Thoracic aorta endothelial cell (primary cell): ENCODE results near the gene LHX1. TPM values are rescaled to one million over a fixed set of nuclear protein-coding genes. Genes with fewer than 3 reads are reported as not detected.

Source experiments
- small RNA-seq: library from RNA; depleted of rRNA; stranded (forward); fragments of <200 nt; gene quantifications from one replicate; pipeline ENCODE3, GENCODE V24; 2012
- total RNA-seq: library from RNA; depleted of rRNA; stranded (reverse); fragments of >200 nt; gene quantifications from 2 replicates; pipeline ENCODE4 v1.2.3, GENCODE V29; 2012

Gene LHX1
- total RNA-seq = not detected in 2 replicates

DNA sequence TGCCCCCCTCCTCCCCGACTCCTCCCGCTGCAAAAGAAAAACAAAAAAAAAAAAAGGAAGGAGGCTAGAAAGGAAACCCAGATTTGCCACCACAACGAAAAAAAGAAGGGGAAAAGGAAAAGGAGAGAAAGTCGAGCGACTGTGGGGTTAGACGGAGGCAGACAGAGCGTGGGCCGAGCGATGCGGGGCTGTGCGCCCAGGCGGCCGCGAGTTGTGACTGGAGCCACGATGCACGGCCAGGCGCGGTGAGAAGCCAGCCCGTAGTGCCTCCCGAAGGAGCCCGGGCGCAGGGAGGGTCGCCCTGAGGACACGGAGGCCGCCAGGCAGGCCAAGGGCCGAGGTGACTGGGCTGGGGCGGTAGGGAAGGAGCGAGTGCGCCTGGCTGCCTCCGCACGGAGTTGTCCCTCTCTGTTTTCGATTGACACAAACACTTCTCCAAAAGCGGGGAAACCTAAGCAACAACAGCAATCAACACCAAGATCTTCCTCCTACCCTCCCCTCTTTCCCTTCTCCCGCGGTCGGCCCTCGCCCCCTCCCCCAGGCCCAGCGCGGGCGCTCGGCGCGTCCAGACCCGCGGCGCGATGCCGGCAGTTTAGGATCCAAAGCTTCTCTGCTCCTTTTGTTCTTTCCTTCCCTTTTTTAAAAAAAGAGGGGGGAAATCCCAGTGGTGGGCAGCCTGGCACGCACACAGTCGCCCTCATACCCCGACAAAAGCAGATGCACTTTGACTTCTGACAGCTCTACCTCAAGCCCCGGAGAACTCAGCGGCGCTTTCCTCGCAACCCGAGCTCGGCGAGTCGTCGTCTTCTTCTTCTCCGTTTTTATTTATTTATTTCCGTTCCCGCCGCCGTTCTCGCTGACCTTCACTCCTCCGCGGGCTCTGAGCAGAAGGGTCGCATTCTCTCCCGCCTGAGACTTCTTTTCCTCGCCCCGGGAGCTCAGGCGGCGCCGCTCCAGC lies at the start of gene LHX1:
TSS of gene LHX1 (plus strand) at position 475 of the 958 bp plus-strand sequence. CDS start 723 bp downstream, outside the sequence.

DNA sequence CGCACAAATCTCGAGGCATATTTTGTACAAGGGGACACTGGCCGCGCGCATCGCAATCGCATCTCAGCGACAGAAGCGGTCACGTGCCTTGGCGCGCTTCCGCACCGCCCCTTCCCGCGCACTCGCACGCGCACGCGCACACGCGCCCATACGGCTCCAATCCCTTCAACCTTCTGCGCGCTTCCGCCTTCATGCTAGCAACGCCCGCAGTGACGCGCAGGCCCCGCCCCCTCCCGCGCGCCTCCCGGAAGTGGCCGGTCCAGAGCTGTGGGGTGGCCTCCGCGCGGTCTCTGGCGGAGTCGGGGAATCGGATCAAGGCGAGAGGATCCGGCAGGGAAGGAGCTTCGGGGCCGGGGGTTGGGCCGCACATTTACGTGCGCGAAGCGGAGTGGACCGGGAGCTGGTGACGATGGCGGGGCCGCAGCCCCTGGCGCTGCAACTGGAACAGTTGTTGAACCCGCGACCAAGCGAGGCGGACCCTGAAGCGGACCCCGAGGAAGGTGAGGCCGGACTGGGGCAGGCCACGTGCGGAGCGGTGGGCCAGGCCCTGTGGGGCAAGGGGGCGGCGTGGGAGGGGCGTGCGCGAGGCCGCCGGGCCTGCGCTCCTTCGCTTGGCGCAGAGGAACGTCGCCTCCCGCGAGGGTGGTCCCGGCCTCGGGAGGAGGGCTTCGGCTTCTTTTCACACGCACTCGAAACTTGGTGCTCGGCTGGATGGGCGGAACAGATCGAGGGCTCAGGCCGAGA lies 11.6 kb downstream of the LHX1 start, which contains the start of gene AATF:
TSS of gene AATF (plus strand) at position 238 of the 744 bp plus-strand sequence. CDS start at position 410, 172 bp downstream.

Small RNA genes within 50 kb of the gene (small RNA-seq; reads per million reads assigned to genes)
- gene AC243773.2 = not detected

Other genes with a start within 250 kb of the LHX1 start
- 30.9 and 33.5 TPM in 2 replicates for gene AATF, start 11.5 kb downstream of the LHX1 start, total RNA-seq